Mesendoderm (in vitro differentiated cells): ENCODE measurements around the gene TSHZ2.

Experiments used
- DNase-seq: peaks from one replicate; pipeline ENCODE4 v3.0.0; 2013
- H2AK5ac ChIP-seq: 2 replicates; pipeline ENCODE4 v1.6.1; 2013; ENCODE audit warnings: low read length, inconsistent platforms
- H2BK120ac ChIP-seq: 2 replicates; pipeline ENCODE4 v1.6.1; 2013; ENCODE audit warnings: low read depth, mild to moderate bottlenecking, low read length, moderate library complexity, mixed read lengths
- H2BK15ac ChIP-seq: replicated peaks from 2 replicates; pipeline ENCODE4 v1.6.1; 2013; ENCODE audit warnings: low read depth, mild to moderate bottlenecking, moderate library complexity
- H2BK5ac ChIP-seq: 2 replicates; pipeline ENCODE4 v1.6.1; 2013; ENCODE audit warnings: low read length, inconsistent platforms
- H3K18ac ChIP-seq: 2 replicates; pipeline ENCODE4 v1.6.1; 2013; ENCODE audit warnings: mild to moderate bottlenecking, low read length, mixed read lengths
- H3K23ac ChIP-seq: one replicate; pipeline ENCODE4 v1.6.1; 2013; ENCODE audit warnings: low read length
- H3K27ac ChIP-seq: 2 replicates; pipeline ENCODE4 v1.5.1; 2013; ENCODE audit warnings: low read depth, mild to moderate bottlenecking, inconsistent platforms, low read length, moderate library complexity
- H3K27me3 ChIP-seq: 2 replicates; pipeline ENCODE4 v1.6.1; 2013; ENCODE audit warnings: low read length, control low read depth, mild to moderate bottlenecking, inconsistent platforms; ENCODE audit not compliant: insufficient read depth, poor library complexity
- H3K36me3 ChIP-seq: 2 replicates; pipeline ENCODE4 v1.6.1; 2013; ENCODE audit warnings: low read length, inconsistent platforms; ENCODE audit not compliant: control insufficient read depth, insufficient read depth
- H3K4ac ChIP-seq: one replicate; pipeline ENCODE4 v1.6.1; 2013; ENCODE audit warnings: low read depth, mild to moderate bottlenecking, low read length, moderate library complexity
- H3K4me1 ChIP-seq: 2 replicates; pipeline ENCODE4 v1.6.1; 2013; ENCODE audit warnings: low read depth, low read length, inconsistent platforms; ENCODE audit not compliant: control insufficient read depth
- H3K4me2 ChIP-seq: 2 replicates; pipeline ENCODE4 v1.6.1; 2013; ENCODE audit warnings: low read length
- H3K4me3 ChIP-seq: 2 replicates; pipeline ENCODE4 v1.5.1; 2013; ENCODE audit warnings: mild to moderate bottlenecking, low read length
- H3K56ac ChIP-seq: one replicate; pipeline ENCODE4 v1.6.1; 2013; ENCODE audit warnings: low read length
- H3K79me1 ChIP-seq: 2 replicates; pipeline ENCODE4 v1.6.1; 2013; ENCODE audit warnings: low read length, inconsistent platforms
- H3K79me2 ChIP-seq: 2 replicates; pipeline ENCODE4 v1.6.1; 2013; ENCODE audit warnings: mild to moderate bottlenecking, low read length; ENCODE audit not compliant: control insufficient read depth, insufficient read depth
- H3K9ac ChIP-seq: 2 replicates; pipeline ENCODE4 v1.6.1; 2013; ENCODE audit warnings: low read length, inconsistent platforms
- H4K5ac ChIP-seq: one replicate; pipeline ENCODE4 v1.6.1; 2013; ENCODE audit warnings: low read length
- H4K8ac ChIP-seq: one replicate; pipeline ENCODE4 v1.6.1; 2013; ENCODE audit warnings: low read depth, mild to moderate bottlenecking, control low read depth, low read length, moderate library complexity
- WGBS: extraction: QIAGEN DNeasy Blood & Tissue Kit; methylation state at CpG from one replicate; pipeline ENCODE4 v1.1.7; 2013; ENCODE audit warnings: low lambda C conversion rate, missing lambda C conversion rate; ENCODE audit not compliant: insufficient coverage; ENCODE audit errors: extremely low coverage; 5-methylcytosine and 5-hydroxymethylcytosine counted together

TSHZ2 gene

DNA sequence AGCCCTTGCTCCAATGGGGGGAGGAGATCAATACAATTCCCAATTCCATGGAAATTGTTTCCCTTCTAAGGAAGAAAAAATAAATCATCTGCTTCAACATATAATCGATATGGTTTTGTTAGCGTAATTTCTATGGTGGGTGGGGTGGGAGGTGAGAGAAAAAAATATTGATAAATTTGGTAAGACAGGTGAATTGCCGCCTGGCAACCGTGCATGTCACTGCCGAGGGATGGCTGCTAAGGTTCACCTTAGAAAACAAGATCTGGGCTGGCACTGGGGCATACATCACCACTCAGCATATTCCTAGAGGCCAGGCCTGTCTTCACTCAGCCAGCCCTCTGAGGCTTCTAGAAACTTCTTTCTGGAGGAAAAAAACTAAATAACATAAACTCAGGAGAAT lies 517.4 kb downstream of the TSHZ2 start:
- DNase-seq, result no peak
- Histone ChIP-seq H2BK120ac (no peak overlapping the region), H3K36me3 (no peaks in the 10 kb centered on the region), H3K4me2 (no peak overlapping the region), H3K4me3 (no peak overlapping the region), H4K5ac (no peak overlapping the region), H3K23ac (no peak overlapping the region), H3K79me1 (no peaks in the 10 kb centered on the region), H3K27me3 (no peaks in the 10 kb centered on the region), H3K4me1 (no peaks in the 10 kb centered on the region), H3K79me2 (no peaks in the 10 kb centered on the region), H2BK15ac (no peak overlapping the region), H3K18ac (no peak overlapping the region), H3K9ac (no peak overlapping the region), H3K27ac (no peak overlapping the region), H4K8ac (no peak overlapping the region), H3K56ac (no peak overlapping the region), H3K4ac (no peak overlapping the region), H2AK5ac (no peak overlapping the region), H2BK5ac (no peak overlapping the region)
- 100% methylated on average over 2 of the region's 5 CpGs for WGBS

- no peak overlapping the region for H2BK120ac ChIP-seq
- no peak overlapping the region for H2AK5ac ChIP-seq
- H3K27ac ChIP-seq, result no peak overlapping the region
- no peak overlapping the region for H3K4me2 ChIP-seq
- H4K8ac ChIP-seq, result no peak overlapping the region
- H2BK5ac ChIP-seq, result no peak overlapping the region
- no peak overlapping the region for H3K23ac ChIP-seq
- no peak overlapping the region for H3K4me3 ChIP-seq
- no peaks in the 10 kb centered on the region for H3K4me1 ChIP-seq
- no peaks in the 10 kb centered on the region for H3K27me3 ChIP-seq
- no peaks in the 10 kb centered on the region for H3K79me1 ChIP-seq
- no peak overlapping the region for H3K18ac ChIP-seq
- whole genome bisulfite sequencing, result no CpG with 5 or more reads among the region's 3 CpGs
- no peaks in the 10 kb centered on the region for H3K36me3 ChIP-seq
- H3K9ac ChIP-seq, result no peak overlapping the region
- no peak overlapping the region for H2BK15ac ChIP-seq
- no peak overlapping the region for H4K5ac ChIP-seq
- no peak for DNase-seq
- H3K56ac ChIP-seq, result no peak overlapping the region
- H3K79me2 ChIP-seq, result no peaks in the 10 kb centered on the region
- no peak overlapping the region for H3K4ac ChIP-seq
These were observed 518.5 kb downstream of the TSHZ2 start for GRCh38 chr20:53490620-53491019.

DNA sequence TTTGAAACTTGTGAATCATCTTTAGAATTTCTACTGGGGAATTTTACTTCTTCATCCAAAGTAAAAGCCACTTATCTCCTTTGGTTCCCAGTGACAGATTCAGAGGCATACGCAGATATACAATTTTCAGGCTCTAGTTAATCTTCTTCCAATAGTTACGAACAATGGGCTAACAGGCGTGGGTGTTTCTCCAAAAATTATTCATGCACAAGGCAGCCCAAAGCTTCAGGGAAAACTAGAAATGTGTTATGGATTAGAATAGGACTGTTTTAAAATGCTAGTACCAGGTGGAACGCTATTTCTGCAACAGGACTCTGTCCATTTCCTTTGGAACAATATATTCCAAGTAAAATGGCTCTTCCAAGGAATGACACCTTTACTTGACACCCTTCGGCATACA lies 519.3 kb downstream of the TSHZ2 start:
- Histone ChIP-seq H3K79me2 (no peaks in the 10 kb centered on the region), H3K4me1 (no peaks in the 10 kb centered on the region), H3K9ac (no peak overlapping the region), H3K4me2 (no peak overlapping the region), H2BK15ac (no peak overlapping the region), H3K27me3 (no peaks in the 10 kb centered on the region), H3K4ac (no peak overlapping the region), H2BK120ac (no peak overlapping the region), H3K18ac (no peak overlapping the region), H3K27ac (no peak overlapping the region), H4K5ac (no peak overlapping the region), H4K8ac (no peak overlapping the region), H3K79me1 (no peaks in the 10 kb centered on the region), H3K36me3 (no peaks in the 10 kb centered on the region), H3K56ac (no peak overlapping the region), H2AK5ac (no peak overlapping the region), H2BK5ac (no peak overlapping the region), H3K4me3 (no peak overlapping the region), H3K23ac (no peak overlapping the region)
- no peak for DNase-seq
- no CpG with 5 or more reads among the region's 5 CpGs for WGBS

- Histone ChIP-seq H3K4me2 (no peak overlapping the region), H3K79me1 (no peaks in the 10 kb centered on the region), H3K36me3 (no peaks in the 10 kb centered on the region), H3K9ac (no peak overlapping the region), H3K4ac (no peak overlapping the region), H2BK120ac (no peak overlapping the region), H3K27ac (no peak overlapping the region), H3K4me3 (no peak overlapping the region), H3K18ac (no peak overlapping the region), H4K8ac (no peak overlapping the region), H2BK15ac (no peak overlapping the region), H3K4me1 (no peaks in the 10 kb centered on the region), H3K56ac (no peak overlapping the region), H4K5ac (no peak overlapping the region), H3K79me2 (no peaks in the 10 kb centered on the region), H2AK5ac (no peak overlapping the region), H3K27me3 (no peaks in the 10 kb centered on the region), H2BK5ac (no peak overlapping the region), H3K23ac (no peak overlapping the region)
- no peak for DNase-seq
- no CpG with 5 or more reads among the region's 3 CpGs for WGBS
These were observed 520.1 kb downstream of the TSHZ2 start for GRCh38 chr20:53492212-53492611.

- no peak overlapping the region for H3K4me3 ChIP-seq
- no peaks in the 10 kb centered on the region for H3K79me2 ChIP-seq
- H2BK15ac ChIP-seq, result no peak overlapping the region
- no peak overlapping the region for H2AK5ac ChIP-seq
- no peak overlapping the region for H3K56ac ChIP-seq
- H3K23ac ChIP-seq, result no peak overlapping the region
- H3K27ac ChIP-seq, result no peak overlapping the region
- no peak overlapping the region for H4K5ac ChIP-seq
- no peak overlapping the region for H2BK120ac ChIP-seq
- no peaks in the 10 kb centered on the region for H3K79me1 ChIP-seq
- no peaks in the 10 kb centered on the region for H3K36me3 ChIP-seq
- no CpG with 5 or more reads among the region's 4 CpGs for WGBS
- no peak overlapping the region for H3K4me2 ChIP-seq
- no peak overlapping the region for H3K4ac ChIP-seq
- H3K9ac ChIP-seq, result no peak overlapping the region
- no peak overlapping the region for H3K18ac ChIP-seq
- no peak overlapping the region for H4K8ac ChIP-seq
- no peaks in the 10 kb centered on the region for H3K4me1 ChIP-seq
- no peak for DNase-seq
- H3K27me3 ChIP-seq, result no peaks in the 10 kb centered on the region
- H2BK5ac ChIP-seq, result no peak overlapping the region
These were observed 521.2 kb downstream of the TSHZ2 start for GRCh38 chr20:53493311-53493857.

- Histone ChIP-seq H4K8ac (no peak overlapping the region), H3K79me2 (no peaks in the 10 kb centered on the region), H3K27ac (no peak overlapping the region), H3K4me2 (no peak overlapping the region), H2BK15ac (no peak overlapping the region), H3K4me1 (no peaks in the 10 kb centered on the region), H2AK5ac (no peak overlapping the region), H2BK120ac (no peak overlapping the region), H4K5ac (no peak overlapping the region), H3K36me3 (no peaks in the 10 kb centered on the region), H3K79me1 (no peaks in the 10 kb centered on the region), H3K4ac (no peak overlapping the region), H3K9ac (no peak overlapping the region), H3K27me3 (no peaks in the 10 kb centered on the region), H3K23ac (no peak overlapping the region), H3K4me3 (no peak overlapping the region), H2BK5ac (no peak overlapping the region), H3K18ac (no peak overlapping the region), H3K56ac (no peak overlapping the region)
- DNase-seq, result no peak
- no CpG with 5 or more reads among the region's 5 CpGs for WGBS
These were observed 522.6 kb downstream of the TSHZ2 start for GRCh38 chr20:53494753-53495152.
